Natural killer cell treated with Interleukin-12 subunit alpha and Interleukin-12 subunit beta and Interleukin-15 and Interleukin-18, amount 100 ng/mL, for 72 hours (primary cell): ENCODE results near the gene CTIF. TPM values are rescaled to one million over a fixed set of nuclear protein-coding genes. Genes with fewer than 3 reads are reported as not detected.

ENCODE experiments used
- ATAC-seq, 2 donors: fragments of 150-1000 bp; cut with Tn5 transposase in 1 of 2; sonication (Bioruptor Pico), chemical (Tn5 transposase) in 1 of 2; 2 replicates each; pipeline ENCODE4 v1.10.0; 2021
- DNase-seq: peaks from one replicate; pipeline ENCODE4 v3.0.0; 2022; ENCODE audit warnings: low spot score
- H3K27ac Mint-ChIP-seq, 2 donors: 1 replicate in 1 of 2; 2 replicates in 1 of 2; pipeline ENCODE4 v1.8.0; 2022; ENCODE audit warnings: mixed read lengths in 2 of 2, mild to moderate bottlenecking in 1 of 2, moderate library complexity in 1 of 2
- H3K27me3 Mint-ChIP-seq, 2 donors: 1 replicate in 1 of 2; 2 replicates in 1 of 2; pipeline ENCODE4 v1.8.0; 2022; ENCODE audit warnings: mixed read lengths in 2 of 2
- H3K36me3 Mint-ChIP-seq: one replicate; pipeline ENCODE4 v1.8.0; 2022; ENCODE audit warnings: mixed read lengths
- H3K4me1 Mint-ChIP-seq, 2 donors: 1 replicate in 1 of 2; 2 replicates in 1 of 2; pipeline ENCODE4 v1.8.0; 2022; ENCODE audit warnings: low read depth in 2 of 2, mixed read lengths in 2 of 2, mild to moderate bottlenecking in 1 of 2
- H3K4me3 Mint-ChIP-seq: one replicate; pipeline ENCODE4 v1.8.0; 2022; ENCODE audit warnings: mixed read lengths
- H3K9me3 Mint-ChIP-seq: 2 replicates; pipeline ENCODE4 v1.8.0; 2022; ENCODE audit warnings: mixed read lengths
- total RNA-seq, 2 donors: library from RNA; stranded (reverse); gene quantifications; one replicate each; pipeline ENCODE4 v1.2.3, GENCODE V29; 2022

CTIF gene
- total RNA-seq, 2 donors from 2014 or later: 8.4 to 13.0 TPM

GRCh38 chr18:48578289-48578688 lies 39.5 kb downstream of the CTIF start:
- Mint-ChIP-seq H3K27ac (no peak overlapping the region), H3K36me3 (peaks cover 11% of the 10 kb centered on the region), H3K9me3 (peaks cover 9% of the 10 kb centered on the region), H3K4me1 (peaks cover 0 to 12% of the 10 kb centered on the region in 2 donors), H3K27me3 (no peaks in the 10 kb centered on the region), H3K4me3 (no peak overlapping the region)
- DNase-seq: no peak
- ATAC-seq: no peak

- no peaks in the 10 kb centered on the region for H3K27me3 Mint-ChIP-seq
- H3K36me3 Mint-ChIP-seq: peaks cover 11% of the 10 kb centered on the region
- no peak overlapping the region for H3K4me3 Mint-ChIP-seq
- H3K27ac Mint-ChIP-seq: no peak overlapping the region
- no peak for ATAC-seq
- H3K4me1 Mint-ChIP-seq: peaks cover 0 to 9% of the 10 kb centered on the region in 2 donors
- H3K9me3 Mint-ChIP-seq: peaks cover 9% of the 10 kb centered on the region
- no peak for DNase-seq
These were observed 41.2 kb downstream of the CTIF start for GRCh38 chr18:48580066-48580465.

- H3K9me3 Mint-ChIP-seq: peaks cover 9% of the 10 kb centered on the region
- peaks cover 0 to 9% of the 10 kb centered on the region in 2 donors for H3K4me1 Mint-ChIP-seq
- no peak overlapping the region for H3K27ac Mint-ChIP-seq
- H3K4me3 Mint-ChIP-seq: no peak overlapping the region
- no peak for ATAC-seq
- H3K27me3 Mint-ChIP-seq: no peaks in the 10 kb centered on the region
- DNase-seq: no peak
- H3K36me3 Mint-ChIP-seq: peaks cover 11% of the 10 kb centered on the region
These were observed 42.0 kb downstream of the CTIF start for GRCh38 chr18:48580782-48581181.

- Mint-ChIP-seq H3K4me1 (peaks cover 0 to 9% of the 10 kb centered on the region in 2 donors), H3K27ac (no peak overlapping the region), H3K36me3 (peaks cover 11% of the 10 kb centered on the region), H3K27me3 (no peaks in the 10 kb centered on the region), H3K4me3 (no peak overlapping the region), H3K9me3 (peaks cover 9% of the 10 kb centered on the region)
- ATAC-seq (no peak), DNase-seq (no peak)
These were observed 42.4 kb downstream of the CTIF start for GRCh38 chr18:48581206-48581605.

GRCh38 chr18:48581941-48582340 lies 43.1 kb downstream of the CTIF start:
- H3K27ac Mint-ChIP-seq: no peak overlapping the region
- ATAC-seq: peak in 1 of 2 donors; percentile 25
- H3K9me3 Mint-ChIP-seq: peaks cover 9% of the 10 kb centered on the region
- peaks cover 0 to 9% of the 10 kb centered on the region in 2 donors for H3K4me1 Mint-ChIP-seq
- no peaks in the 10 kb centered on the region for H3K27me3 Mint-ChIP-seq
- peaks cover 11% of the 10 kb centered on the region for H3K36me3 Mint-ChIP-seq
- H3K4me3 Mint-ChIP-seq: no peak overlapping the region
- DNase-seq: no peak

GRCh38 chr18:48582946-48583345 lies 44.1 kb downstream of the CTIF start:
- DNase-seq (no peak), ATAC-seq (no peak)
- no peak overlapping the region for H3K27ac Mint-ChIP-seq
- no peak overlapping the region for H3K4me3 Mint-ChIP-seq
- peaks cover 5% of the 10 kb centered on the region for H3K36me3 Mint-ChIP-seq
- no peaks in the 10 kb centered on the region for H3K27me3 Mint-ChIP-seq
- H3K4me1 Mint-ChIP-seq: peaks cover 0 to 9% of the 10 kb centered on the region in 2 donors
- peaks cover 7% of the 10 kb centered on the region for H3K9me3 Mint-ChIP-seq

- no peak for DNase-seq
- Mint-ChIP-seq H3K27me3 (no peaks in the 10 kb centered on the region), H3K4me1 (peaks cover 0 to 3% of the 10 kb centered on the region in 2 donors), H3K9me3 (peaks cover 3% of the 10 kb centered on the region), H3K27ac (no peak overlapping the region), H3K36me3 (no peaks in the 10 kb centered on the region), H3K4me3 (no peak overlapping the region)
- ATAC-seq: no peak
These were observed 44.7 kb downstream of the CTIF start for GRCh38 chr18:48583573-48583972.

- Mint-ChIP-seq H3K4me3 (no peak overlapping the region), H3K9me3 (no peaks in the 10 kb centered on the region), H3K27ac (no peak overlapping the region), H3K27me3 (no peaks in the 10 kb centered on the region), H3K36me3 (no peaks in the 10 kb centered on the region), H3K4me1 (no peaks in the 10 kb centered on the region)
- DNase-seq (no peak), ATAC-seq (peak in 1 of 2 donors; percentile 9)
These were observed 51.1 kb downstream of the CTIF start for GRCh38 chr18:48589797-48590519.

GRCh38 chr18:48590678-48591077 lies 51.8 kb downstream of the CTIF start:
- H3K4me1 Mint-ChIP-seq: no peaks in the 10 kb centered on the region
- H3K4me3 Mint-ChIP-seq: no peak overlapping the region
- H3K27me3 Mint-ChIP-seq: no peaks in the 10 kb centered on the region
- no peak overlapping the region for H3K27ac Mint-ChIP-seq
- no peaks in the 10 kb centered on the region for H3K9me3 Mint-ChIP-seq
- ATAC-seq (no peak), DNase-seq (no peak)
- H3K36me3 Mint-ChIP-seq: no peaks in the 10 kb centered on the region

GRCh38 chr18:48592540-48593171 lies 53.8 kb downstream of the CTIF start:
- Mint-ChIP-seq H3K27ac (no peak overlapping the region), H3K36me3 (no peaks in the 10 kb centered on the region), H3K4me3 (no peak overlapping the region), H3K9me3 (no peaks in the 10 kb centered on the region), H3K27me3 (no peaks in the 10 kb centered on the region), H3K4me1 (no peaks in the 10 kb centered on the region)
- ATAC-seq (no peak), DNase-seq (no peak)

- DNase-seq (no peak), ATAC-seq (no peak)
- H3K9me3 Mint-ChIP-seq: no peaks in the 10 kb centered on the region
- H3K36me3 Mint-ChIP-seq: no peaks in the 10 kb centered on the region
- H3K27ac Mint-ChIP-seq: no peak overlapping the region
- H3K4me1 Mint-ChIP-seq: peaks cover 0 to 2% of the 10 kb centered on the region in 2 donors
- H3K4me3 Mint-ChIP-seq: no peak overlapping the region
- H3K27me3 Mint-ChIP-seq: no peaks in the 10 kb centered on the region
These were observed 55.8 kb downstream of the CTIF start for GRCh38 chr18:48594471-48595094.

- H3K4me1 Mint-ChIP-seq: peaks cover 9 to 12% of the 10 kb centered on the region in 2 donors
- no peak for DNase-seq
- H3K27ac Mint-ChIP-seq: no peak overlapping the region
- H3K9me3 Mint-ChIP-seq: no peaks in the 10 kb centered on the region
- no peak for ATAC-seq
- H3K27me3 Mint-ChIP-seq: no peaks in the 10 kb centered on the region
- H3K4me3 Mint-ChIP-seq: no peak overlapping the region
- no peaks in the 10 kb centered on the region for H3K36me3 Mint-ChIP-seq
These were observed 56.9 kb downstream of the CTIF start for GRCh38 chr18:48595703-48596218.

- DNase-seq (no peak), ATAC-seq (no peak)
- Mint-ChIP-seq H3K4me1 (peaks cover 11 to 16% of the 10 kb centered on the region in 2 donors), H3K9me3 (no peaks in the 10 kb centered on the region), H3K27ac (no peak overlapping the region), H3K27me3 (no peaks in the 10 kb centered on the region), H3K36me3 (no peaks in the 10 kb centered on the region), H3K4me3 (no peak overlapping the region)
These were observed 58.3 kb downstream of the CTIF start for GRCh38 chr18:48597110-48597509.

GRCh38 chr18:48597671-48598070 lies 58.8 kb downstream of the CTIF start:
- no peak overlapping the region for H3K27ac Mint-ChIP-seq
- no peak overlapping the region for H3K4me3 Mint-ChIP-seq
- H3K36me3 Mint-ChIP-seq: peaks cover 2% of the 10 kb centered on the region
- ATAC-seq (no peak), DNase-seq (no peak)
- peaks cover 13 to 16% of the 10 kb centered on the region in 2 donors for H3K4me1 Mint-ChIP-seq
- no peaks in the 10 kb centered on the region for H3K9me3 Mint-ChIP-seq
- peaks cover 0 to 2% of the 10 kb centered on the region in 2 donors for H3K27me3 Mint-ChIP-seq
